K562 (cell line): ENCODE data around the gene TSC1. TPM values are rescaled to one million over a fixed set of nuclear protein-coding genes. Genes with fewer than 3 reads are reported as not detected.
A peak's percentile ranks its signal among the peaks of the same experiment; 100 is the strongest.

ENCODE experiments used
- ATAC-seq: fragments of 200-7000 bp; cut with Tn5 transposase; 3 replicates; pipeline ENCODE4 v1.9.1; 2020; ENCODE audit warnings: moderate library complexity
- BruUV-seq: library from RNA; stranded (reverse); fragments of 400-500 nt; replicated peaks from 2 replicates; lab custom pipeline; 2021; lab: Mats Ljungman, UMichigan
- CTCF ChIA-PET: fragments of 300-600 bp; formaldehyde crosslinking; extraction: SDS; loops from one replicate; lab custom pipeline; 2021; ENCODE audit warnings: low intra/inter-chr PET ratio; lab: Yijun Ruan, JAX
- POLR2A ChIA-PET: fragments of 300-600, 350-650 bp; sonication (Branson Sonifier 250); formaldehyde crosslinking; extraction: SDS; loops from one replicate; lab custom pipeline; 2021; ENCODE audit warnings: antibody characterized with exemption, inconsistent platforms; lab: Yijun Ruan, JAX
- DNase-seq, 4 experiments: peaks; one replicate each; pipeline versions ENCODE4 v3.0.0 to v3.0.0-alpha.2; 2011 to 2018; ENCODE audit warnings: low spot score in 3 of 4, mixed read lengths in 3 of 4; ENCODE audit errors: extremely low read depth in 1 of 4
- FAIRE-seq: peaks from 2 replicates; lab custom pipeline; 2011; peaks lifted over from hg19 to GRCh38; lab: Jason Lieb, UNC
- H2AFZ ChIP-seq: 2 replicates; pipeline ENCODE4 v1.6.0; 2011; ENCODE audit warnings: low read depth, low read length, control low read depth, inconsistent platforms
- H3K27ac ChIP-seq: fragments of 200-600 bp; 3 replicates; pipeline ENCODE4 v1.8.0; 2011; ENCODE audit warnings: low read depth, mild to moderate bottlenecking, control low read depth, inconsistent platforms, low read length, moderate library complexity, mixed read lengths; ENCODE audit errors: extremely low read depth
- H3K27me3 ChIP-seq, 2 experiments: fragments of 300-600 bp in 1 of 2; 2 replicates in 1 of 2; 3 replicates in 1 of 2; pipeline versions ENCODE4 v1.6.0 to v1.8.0; 2011; ENCODE audit warnings: inconsistent platforms in 2 of 2, low read length in 2 of 2, mild to moderate bottlenecking in 1 of 2, mixed read lengths in 1 of 2, moderate library complexity in 1 of 2; ENCODE audit not compliant: control insufficient read depth in 2 of 2, insufficient read depth in 2 of 2
- H3K36me3 ChIP-seq: fragments of 300-600 bp; 3 replicates; pipeline ENCODE4 v1.8.0; 2011; ENCODE audit warnings: mild to moderate bottlenecking, low read length, inconsistent platforms; ENCODE audit not compliant: control insufficient read depth, insufficient read depth
- H3K4me1 ChIP-seq, 2 experiments: fragments of 200-600 bp in 1 of 2; replicated peaks in 1 of 2; 2 replicates in 1 of 2; 3 replicates in 1 of 2; pipeline versions ENCODE4 v1.5.1 to v1.8.0; 2011; ENCODE audit warnings: inconsistent platforms in 2 of 2, low read length in 2 of 2, mild to moderate bottlenecking in 1 of 2, mixed read lengths in 1 of 2, moderate library complexity in 1 of 2; ENCODE audit not compliant: control insufficient read depth in 2 of 2, insufficient read depth in 2 of 2
- H3K4me2 ChIP-seq: 2 replicates; pipeline ENCODE4 v1.6.1; 2011; ENCODE audit warnings: low read length, control low read depth, inconsistent platforms, mixed read lengths; ENCODE audit not compliant: insufficient read depth
- H3K4me3 ChIP-seq: fragments of 200-600 bp; sonication (generic), shearing (Covaris generic); 2 replicates; pipeline ENCODE4 v1.5.1; 2016; ENCODE audit warnings: control low read depth, inconsistent platforms
- H3K79me2 ChIP-seq: fragments of 200-600 bp; 3 replicates; pipeline ENCODE4 v1.8.0; 2011; ENCODE audit warnings: low read length, inconsistent platforms; ENCODE audit not compliant: control insufficient read depth, insufficient read depth
- H3K9ac ChIP-seq, 2 experiments: 2 replicates each; pipeline versions ENCODE4 v1.6.0 to v1.6.1; 2011; ENCODE audit warnings: low read depth in 2 of 2, low read length in 2 of 2, control low read depth in 1 of 2, inconsistent platforms in 1 of 2, mild to moderate bottlenecking in 1 of 2, mixed read lengths in 1 of 2; ENCODE audit not compliant: insufficient read depth in 1 of 2
- H3K9me1 ChIP-seq: one replicate; pipeline ENCODE4 v1.6.0; 2011; ENCODE audit warnings: inconsistent platforms, mild to moderate bottlenecking, low read length, moderate library complexity; ENCODE audit not compliant: control insufficient read depth, insufficient read depth
- H3K9me3 ChIP-seq: replicated peaks from 2 replicates; pipeline ENCODE4 v1.5.1; 2011; ENCODE audit warnings: low read depth, low read length, inconsistent platforms; ENCODE audit not compliant: control insufficient read depth, insufficient read depth
- H4K20me1 ChIP-seq: replicated peaks from 2 replicates; pipeline ENCODE4 v1.6.1; 2011; ENCODE audit warnings: low read length, inconsistent platforms, mixed read lengths; ENCODE audit not compliant: control insufficient read depth, insufficient read depth
- CTBP1 ChIP-seq: fragments of 450-650 bp; IDR thresholded peaks from 2 replicates; pipeline ENCODE4 v1.6.1; 2016; ENCODE audit warnings: borderline replicate concordance
- EP400 ChIP-seq: fragments of 450-650 bp; IDR thresholded peaks from 2 replicates; pipeline ENCODE4 v1.6.1; 2017; ENCODE audit warnings: antibody characterized with exemption, mild to moderate bottlenecking, moderate library complexity
- ESRRB ChIP-seq: fragments of 250-450 bp; sonication (Bioruptor Pico); IDR thresholded peaks from 2 replicates; pipeline ENCODE4 v1.5.0; 2020; ENCODE audit warnings: mild to moderate bottlenecking, moderate library complexity, borderline replicate concordance
- FOXM1 ChIP-seq, 2 experiments: fragments of 450-650 bp in 1 of 2; sonication (generic) in 1 of 2; formaldehyde crosslinking in 1 of 2; IDR thresholded peaks; 2 replicates each; pipeline versions ENCODE4 v1.6.1 to v1.9.0; 2017 to 2022; ENCODE audit warnings: low read depth in 2 of 2, mild to moderate bottlenecking in 2 of 2, missing genetic modification reagents in 1 of 2, moderate library complexity in 1 of 2
- GATA2 ChIP-seq: sonication (generic); formaldehyde crosslinking; IDR thresholded peaks from 2 replicates; pipeline ENCODE4 v1.4.0; 2020; ENCODE audit warnings: mild to moderate bottlenecking, missing genetic modification reagents
- HSF4 ChIP-seq: fragments of 250-450 bp; sonication (Bioruptor Pico); IDR thresholded peaks from 2 replicates; pipeline ENCODE4 v2.1.2; 2022; ENCODE audit warnings: mild to moderate bottlenecking, moderate library complexity, borderline replicate concordance
- NCOA6 ChIP-seq: fragments of 450-650 bp; IDR thresholded peaks from 2 replicates; pipeline ENCODE4 v1.6.1; 2017; ENCODE audit warnings: mild to moderate bottlenecking
- PHF20 ChIP-seq: fragments of 450-650 bp; IDR thresholded peaks from 2 replicates; pipeline ENCODE4 v1.6.1; 2018; ENCODE audit not compliant: partially characterized antibody
- POLR2AphosphoS5 ChIP-seq: IDR thresholded peaks from 2 replicates; pipeline ENCODE4 v1.6.1; 2011; ENCODE audit warnings: mild to moderate bottlenecking, low read depth, low read length, moderate library complexity; ENCODE audit not compliant: control insufficient read depth, insufficient read depth
- SMARCA5 ChIP-seq: fragments of 450-650 bp; IDR thresholded peaks from 2 replicates; pipeline ENCODE4 v1.6.1; 2016
- SRF ChIP-seq, 2 experiments: fragments of 250-450, 450-650 bp in 1 of 2; sonication (Bioruptor Pico) in 1 of 2; sonication (generic) in 1 of 2; formaldehyde crosslinking; IDR thresholded peaks; 2 replicates each; pipeline versions ENCODE4 v1.5.0 to v1.5.1; 2020 to 2022; ENCODE audit warnings: mild to moderate bottlenecking in 1 of 2, missing genetic modification reagents in 1 of 2
- STAT6 ChIP-seq: sonication (generic); formaldehyde crosslinking; IDR thresholded peaks from 2 replicates; pipeline ENCODE4 v1.8.1; 2023; ENCODE audit warnings: mild to moderate bottlenecking, missing genetic modification reagents
- ZNF224 ChIP-seq: sonication (generic); formaldehyde crosslinking; IDR thresholded peaks from 2 replicates; pipeline ENCODE4 v1.8.0; 2022; ENCODE audit warnings: mild to moderate bottlenecking, missing genetic modification reagents
- WGBS: fragments of 100-300 bp; shearing (Covaris generic); methylation state at CpG from one replicate; pipeline ENCODE4 v1.1.6; 2016; ENCODE audit warnings: low coverage, mixed read lengths; ENCODE audit not compliant: insufficient coverage; ENCODE audit errors: missing lambda C conversion rate; 5-methylcytosine and 5-hydroxymethylcytosine counted together
- in situ Hi-C: fragments of 300-500 bp; cut with MboI; formaldehyde crosslinking; loops from 4 replicates; pipeline ENCODE4 v1.15.0; 2018; ENCODE audit warnings: inconsistent platforms, mixed read lengths
- intact Hi-C: fragments of 100-400 bp; cut with micrococcal nuclease; formaldehyde crosslinking; loops from 2 replicates; pipeline ENCODE4 v1.14.2; 2022
- polyA plus RNA-seq, 8 experiments: library from polyadenylated mRNA; depleted of rRNA in 4 of 8; stranded (reverse) in 5 of 8; unstranded in 3 of 8; fragments of >200 nt; fragmentation: Nextera tagmentation in 2 of 8; fragmentation: Illumina TruSeq in 1 of 8; extraction: Ambion mirVana in 2 of 8; extraction: Trizol in 1 of 8; gene quantifications; 2 replicates each; pipeline versions ENCODE4 v1.2.1 to v1.2.3, GENCODE V29; 2011 to 2014; ENCODE audit warnings: inconsistent platforms in 1 of 8, missing spikeins in 1 of 8
- total RNA-seq, 7 experiments: library from RNA; depleted of rRNA in 6 of 7; stranded (reverse); fragments of >200 nt in 6 of 7; fragmentation: Illumina TruSeq in 2 of 7; extraction: Trizol in 2 of 7; gene quantifications; 2 replicates each; pipeline versions ENCODE4 v1.2.1 to v1.2.3, GENCODE V29; 2011 to 2021; ENCODE audit warnings: low replicate concordance in 1 of 7

TSC1 gene
- total and polyA plus RNA-seq, 9 of the 15 experiments (the other 6 are each of a cell fraction or from before 2014, with no cell fraction given) = 6.9 to 37.6 (median 18.6) TPM

- ATAC-seq = no peak; the same call in 2 of the 3 replicates
- Histone ChIP-seq H3K36me3 (no peaks in the 10 kb centered on the region), H3K27me3 (no peaks in the 10 kb centered on the region), H3K4me2 (peak overlapping the region; percentile 79), H3K9me1 (no peaks in the 10 kb centered on the region), H3K4me3 (peak overlapping the region; percentile 99), H3K9ac (peak overlapping the region; percentile 89 to 98), H4K20me1 (no peaks in the 10 kb centered on the region), H3K9me3 (no peaks in the 10 kb centered on the region), H3K27ac (peak overlapping the region; percentile 100), H3K4me1 (peaks cover 16 to 29% of the 10 kb centered on the region in 2 experiments), H2AFZ (peak overlapping the region; percentile 98), H3K79me2 (peaks cover 38% of the 10 kb centered on the region)
- intact Hi-C loops = no loop called here
- ChIA-PET POLR2A (interaction anchor here (0.5 to 2.6 kb wide), 5 partner anchors 10 to 199 kb away, joined by 3 to 19 read pairs (median 3); no protein-coding TSS in a partner anchor), CTCF (no interaction called here)
- WGBS = 54% methylated on average over 22 of the region's 23 CpGs
- BruUV-seq = TSS peak; percentile 88
- in situ Hi-C loops = no loop called here
- DNase-seq = no peak
- FAIRE-seq = no peak
- TF ChIP-seq SRF (CRISPR knock-in tag; IDR thresholded peaks at IDR 0.05) (no peak), PHF20 (peak; percentile 71), GATA2 (CRISPR knock-in tag) (no peak), POLR2AphosphoS5 (no peak), HSF4 (CRISPR knock-in tag) (no peak), ESRRB (CRISPR knock-in tag) (no peak), STAT6 (CRISPR knock-in tag) (no peak), ZNF224 (CRISPR knock-in tag) (no peak), SMARCA5 (peak; percentile 98), EP400 (no peak), CTBP1 (no peak), NCOA6 (no peak), FOXM1 (IDR thresholded peaks at IDR 0.05; ENCODE audit: low read depth) (peak; percentile 27; the same call in 1 of the 2 replicates), FOXM1 (CRISPR knock-in tag; IDR thresholded peaks at IDR 0.05; ENCODE audit: low read depth) (no peak)
Measured at GRCh38 chr9:132945186-132946130, 1.0 kb upstream of the TSC1 start.
